WTC11 (cell line): Measurements from ENCODE around the gene S1PR3.

Experiments used
- CREB1 ChIP-seq: sonication (generic); formaldehyde crosslinking; IDR thresholded peaks from 2 replicates; pipeline ENCODE4 v1.8.0; 2023; ENCODE audit warnings: mild to moderate bottlenecking, missing genetic modification reagents
- CTCF ChIP-seq: fragments of 200-600 bp; IDR thresholded peaks from 2 replicates; pipeline ENCODE4 v1.8.0; 2022; ENCODE audit warnings: antibody characterized with exemption
- FOXP4 ChIP-seq: sonication (generic); formaldehyde crosslinking; IDR thresholded peaks from 2 replicates; pipeline ENCODE4 v1.8.0; 2022; ENCODE audit warnings: mild to moderate bottlenecking, missing genetic modification reagents
- MXD4 ChIP-seq: fragments of 250-450 bp; sonication (Bioruptor Pico); IDR thresholded peaks from 2 replicates; pipeline ENCODE4 v1.8.0; 2021; ENCODE audit warnings: mild to moderate bottlenecking, moderate library complexity, borderline replicate concordance
- NR2C2 ChIP-seq: sonication (generic); formaldehyde crosslinking; IDR thresholded peaks from 2 replicates; pipeline ENCODE4 v1.8.0; 2022; ENCODE audit warnings: mild to moderate bottlenecking, missing genetic modification reagents
- NR3C1 ChIP-seq: sonication (generic); formaldehyde crosslinking; conservative IDR thresholded peaks from 2 replicates; pipeline ENCODE4 v1.8.1; 2023; ENCODE audit warnings: low read depth, mild to moderate bottlenecking, missing genetic modification reagents
- SMAD4 ChIP-seq: sonication (generic); formaldehyde crosslinking; IDR thresholded peaks from 2 replicates; pipeline ENCODE4 v1.8.0; 2022; ENCODE audit warnings: mild to moderate bottlenecking, missing genetic modification reagents
- SP1 ChIP-seq: sonication (generic); formaldehyde crosslinking; conservative IDR thresholded peaks from 2 replicates; pipeline ENCODE4 v1.8.1; 2022; ENCODE audit warnings: missing genetic modification reagents
- TEAD4 ChIP-seq: sonication (generic); formaldehyde crosslinking; IDR thresholded peaks from 2 replicates; pipeline ENCODE4 v1.8.0; 2022; ENCODE audit warnings: mild to moderate bottlenecking, missing genetic modification reagents
- USF2 ChIP-seq: sonication (generic); formaldehyde crosslinking; IDR thresholded peaks from 2 replicates; pipeline ENCODE4 v1.8.1; 2023; ENCODE audit warnings: mild to moderate bottlenecking, missing genetic modification reagents, moderate library complexity
- ZNF219 ChIP-seq: sonication (generic); formaldehyde crosslinking; IDR thresholded peaks from 2 replicates; pipeline ENCODE4 v1.8.0; 2023; ENCODE audit warnings: missing genetic modification reagents, mild to moderate bottlenecking, borderline replicate concordance
- TF ChIP-seq, protein P1 (sequence below): fragments of 250-450 bp; sonication (Bioruptor Pico); conservative IDR thresholded peaks from 2 replicates; pipeline ENCODE4 v1.9.0; 2021; ENCODE audit warnings: mild to moderate bottlenecking

- TF ChIP-seq CTCF (no peak), USF2 (CRISPR knock-in tag) (no peak), SMAD4 (CRISPR knock-in tag) (no peak), ZNF219 (CRISPR knock-in tag) (no peak), NR3C1 (CRISPR knock-in tag) (no peak), CREB1 (CRISPR knock-in tag) (no peak), FOXP4 (CRISPR knock-in tag) (no peak), MXD4 (CRISPR knock-in tag) (no peak), NR2C2 (no peak), TEAD4 (CRISPR knock-in tag) (no peak), SP1 (no peak)
- TF ChIP-seq, protein P1, sequence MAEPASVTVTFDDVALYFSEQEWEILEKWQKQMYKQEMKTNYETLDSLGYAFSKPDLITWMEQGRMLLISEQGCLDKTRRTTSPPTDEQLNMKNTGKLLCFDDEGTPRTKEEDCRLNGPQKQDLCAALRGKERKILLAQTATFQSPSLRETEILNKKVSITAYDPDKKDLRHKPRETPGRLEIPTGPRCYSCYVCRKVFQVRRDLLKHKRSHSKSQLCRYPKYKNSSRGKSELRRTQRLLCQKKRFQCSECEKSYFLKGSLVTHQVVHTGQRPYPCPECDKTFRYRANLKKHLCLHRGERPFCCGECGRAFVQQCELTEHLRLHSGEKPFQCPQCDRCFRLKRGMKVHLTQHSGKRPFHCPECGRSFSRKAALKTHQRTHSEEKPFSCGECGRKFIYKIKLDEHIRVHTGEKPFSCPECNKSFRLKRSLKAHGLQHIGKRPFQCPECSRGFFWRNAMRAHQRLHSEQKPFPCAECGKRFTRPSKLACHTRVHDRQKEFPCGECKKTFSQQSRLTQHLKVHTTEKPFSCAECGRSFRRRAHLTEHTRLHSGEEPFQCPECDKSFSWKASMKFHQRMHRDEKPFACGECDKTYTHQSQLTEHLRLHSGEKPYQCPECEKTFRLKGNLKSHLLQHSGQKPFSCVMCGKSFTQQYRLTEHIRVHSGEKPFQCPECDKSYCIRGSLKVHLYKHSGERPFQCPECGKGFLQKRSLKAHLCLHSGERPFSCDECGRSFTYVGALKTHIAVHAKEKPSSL: no peak
Observed at GRCh38 chr9:88976890-88977257, 14.4 kb upstream of the S1PR3 start.
